GM04503 (cell line): Measurements from ENCODE around the gene KMT2B.

Experiments
- DNase-seq: peaks from one replicate; pipeline ENCODE4 v3.0.0-alpha.2; 2012; ENCODE audit warnings: low read depth

Gene KMT2B

GRCh38 chr19:35740423-35741202 lies 22.8 kb downstream of the KMT2B start:
- peak; percentile 77 for DNase-seq

GRCh38 chr19:35741203-35741515 lies 23.4 kb downstream of the KMT2B start:
- no peak for DNase-seq

GRCh38 chr19:35742121-35742724 lies 24.4 kb downstream of the KMT2B start, which contains the start of gene IGFLR1:
Gene IGFLR1, minus strand, starts transcription at chr19:35742452. Its CDS starts 1,272 bp downstream, at chr19:35741180.
- DNase-seq = no peak

GRCh38 chr19:35743640-35744429 lies 26.0 kb downstream of the KMT2B start:
- no peak for DNase-seq

- peak; percentile 73 for DNase-seq
Observed at GRCh38 chr19:35744430-35745327, 26.9 kb downstream of the KMT2B start.

GRCh38 chr19:35745328-35746086 lies 27.7 kb downstream of the KMT2B start, which contains the start of the genes PSENEN and U2AF1L4:
Gene PSENEN, plus strand, starts transcription at chr19:35745651. Its CDS starts 280 bp downstream, at chr19:35745931.
Gene U2AF1L4, minus strand, starts transcription at chr19:35745418. Its CDS starts 27 bp downstream, at chr19:35745391.
- peak; percentile 93 for DNase-seq

- no peak for DNase-seq
Observed at GRCh38 chr19:35746087-35746462, 28.3 kb downstream of the KMT2B start.

- no peak for DNase-seq
Observed at GRCh38 chr19:35746531-35746930, 28.7 kb downstream of the KMT2B start.

GRCh38 chr19:35748106-35749020 lies 30.6 kb downstream of the KMT2B start, which contains the start of gene LIN37:
Gene LIN37, plus strand, starts transcription at chr19:35748576. Its CDS starts 149 bp downstream, at chr19:35748725.
- peak; percentile 97 for DNase-seq

GRCh38 chr19:35750167-35750566 lies 32.4 kb downstream of the KMT2B start:
- no peak for DNase-seq

- no peak for DNase-seq
Observed at GRCh38 chr19:35751839-35752745, 34.3 kb downstream of the KMT2B start.

GRCh38 chr19:35752746-35753350 lies 35.0 kb downstream of the KMT2B start:
- DNase-seq = no peak

- DNase-seq = no peak
Observed at GRCh38 chr19:35753634-35754369, 36.0 kb downstream of the KMT2B start.

- no peak for DNase-seq
Observed at GRCh38 chr19:35754370-35755130, 36.7 kb downstream of the KMT2B start.

- DNase-seq = no peak
Observed at GRCh38 chr19:35755131-35755549, 37.3 kb downstream of the KMT2B start.

GRCh38 chr19:35755550-35756376 lies 38.0 kb downstream of the KMT2B start:
- no peak for DNase-seq
